HCT116 (cell line): ENCODE measurements around the gene TRIM72. TPM values are rescaled to one million over a fixed set of nuclear protein-coding genes. Genes with fewer than 3 reads are reported as not detected.

Experiments used
- ATAC-seq: fragments of 200-7000 bp; cut with Tn5 transposase; 2 replicates; pipeline ENCODE4 v1.9.1; 2020; ENCODE audit warnings: mild to moderate bottlenecking, moderate library complexity
- BruUV-seq: library from RNA; stranded (reverse); fragments of 400-500 nt; replicated peaks from 2 replicates; lab custom pipeline; 2021; lab: Mats Ljungman, UMichigan
- CTCF ChIA-PET: fragments of 300-600 bp; sonication (Branson Sonifier 250); formaldehyde crosslinking; loops from one replicate; lab custom pipeline; 2021; ENCODE audit warnings: antibody characterized with exemption; lab: Charles Lee
- POLR2A ChIA-PET: fragments of 300-600, 350-600 bp; sonication (Branson Sonifier 250); formaldehyde crosslinking; loops from one replicate; lab custom pipeline; 2021; ENCODE audit warnings: antibody characterized with exemption; lab: Charles Lee
- RAD21 ChIA-PET, 2 experiments: fragments of 300-600 bp; sonication (Branson Sonifier 250); formaldehyde crosslinking; loops; one replicate each; lab custom pipeline; 2023; ENCODE audit warnings: low total read pairs in 2 of 2; ENCODE audit not compliant: uncharacterized antibody in 2 of 2, unreplicated experiment in 2 of 2, low non-redundant PET in 1 of 2; lab: Charles Lee
- DNase-seq: peaks from one replicate; pipeline ENCODE4 v3.0.0-alpha.2; 2010; ENCODE audit warnings: low read depth, low spot score
- H2AFZ ChIP-seq: fragments of 200-600 bp; shearing (Covaris generic), sonication (generic); 2 replicates; pipeline ENCODE4 v1.6.1; 2017; ENCODE audit warnings: low read depth, mixed run types, mixed read lengths, antibody characterized with exemption, low read length; ENCODE audit not compliant: poor library complexity, severe bottlenecking
- H3K27ac ChIP-seq: 2 replicates; pipeline ENCODE4 v1.5.1; 2012; ENCODE audit warnings: low read depth, low read length
- H3K27me3 ChIP-seq: fragments of 200-600 bp; sonication (generic); 2 replicates; pipeline ENCODE4 v1.6.1; 2016; ENCODE audit warnings: mixed run types, low read length, mixed read lengths; ENCODE audit not compliant: insufficient read depth
- H3K36me3 ChIP-seq, 2 experiments: fragments of 200-500 bp in 1 of 2; fragments of 200-600 bp in 1 of 2; sonication (Bioruptor generic) in 1 of 2; sonication (generic) in 1 of 2; 2 replicates each; pipeline versions ENCODE4 v1.5.1 to v1.6.1; 2014 to 2016; ENCODE audit warnings: low read length in 2 of 2, inconsistent platforms in 1 of 2, mixed read lengths in 1 of 2, mixed run types in 1 of 2; ENCODE audit not compliant: insufficient read depth in 2 of 2, control insufficient read depth in 1 of 2
- H3K4me1 ChIP-seq, 2 experiments: fragments of 200-600 bp in 1 of 2; sonication (generic) in 1 of 2; 2 replicates each; pipeline versions ENCODE4 v1.5.1 to v1.6.1; 2012 to 2017; ENCODE audit warnings: low read length in 2 of 2, inconsistent platforms in 1 of 2, mild to moderate bottlenecking in 1 of 2, mixed read lengths in 1 of 2, mixed run types in 1 of 2, moderate library complexity in 1 of 2; ENCODE audit not compliant: insufficient read depth in 2 of 2, control insufficient read depth in 1 of 2
- H3K4me2 ChIP-seq: fragments of 200-600 bp; sonication (generic); 2 replicates; pipeline ENCODE4 v1.6.1; 2017; ENCODE audit warnings: mixed run types, low read length, mixed read lengths
- H3K4me3 ChIP-seq, 2 experiments: fragments of 200-600 bp in 1 of 2; sonication (generic) in 1 of 2; replicated peaks in 1 of 2; 2 replicates each; pipeline ENCODE4 v1.5.1; 2011 to 2016; ENCODE audit warnings: low read length in 2 of 2, control low read depth in 1 of 2, low read depth in 1 of 2, mild to moderate bottlenecking in 1 of 2, mixed read lengths in 1 of 2, mixed run types in 1 of 2
- H3K79me2 ChIP-seq: fragments of 200-600 bp; sonication (generic); 2 replicates; pipeline ENCODE4 v1.6.1; 2017; ENCODE audit warnings: mild to moderate bottlenecking, mixed run types, low read length, moderate library complexity, mixed read lengths; ENCODE audit not compliant: insufficient read depth
- H3K9ac ChIP-seq: fragments of 200-600 bp; sonication (generic); 2 replicates; pipeline ENCODE4 v1.6.1; 2016; ENCODE audit warnings: low read length, mixed read lengths
- H3K9me2 ChIP-seq: fragments of 200-600 bp; sonication (generic), shearing (Covaris generic); 2 replicates; pipeline ENCODE4 v1.6.1; 2017; ENCODE audit warnings: mixed run types, mild to moderate bottlenecking, moderate library complexity; ENCODE audit not compliant: insufficient read depth
- H3K9me3 ChIP-seq, 2 experiments: fragments of 200-500 bp in 1 of 2; fragments of 200-600 bp in 1 of 2; sonication (Bioruptor generic) in 1 of 2; sonication (generic) in 1 of 2; 2 replicates each; pipeline ENCODE4 v1.6.1; 2014 to 2017; ENCODE audit warnings: low read length in 2 of 2, mixed read lengths in 2 of 2, inconsistent platforms in 1 of 2, low read depth in 1 of 2, mild to moderate bottlenecking in 1 of 2, mixed run types in 1 of 2, moderate library complexity in 1 of 2; ENCODE audit not compliant: control insufficient read depth in 1 of 2, insufficient read depth in 1 of 2
- H4K20me1 ChIP-seq: fragments of 200-600 bp; sonication (generic), shearing (Covaris generic); 2 replicates; pipeline ENCODE4 v1.6.1; 2017; ENCODE audit warnings: mixed run types, mild to moderate bottlenecking, moderate library complexity; ENCODE audit not compliant: insufficient read depth
- ATF3 ChIP-seq: IDR thresholded peaks from 2 replicates; pipeline ENCODE4 v1.6.1; 2012
- CEBPB ChIP-seq: IDR thresholded peaks from 2 replicates; pipeline ENCODE4 v1.6.1; 2012; ENCODE audit warnings: low read depth
- CTCF ChIP-seq, 3 experiments: fragments of 200-600 bp in 1 of 3; sonication (generic) in 1 of 3; IDR thresholded peaks in 2 of 3; conservative IDR thresholded peaks in 1 of 3; 2 replicates each; pipeline ENCODE4 v1.5.1; 2012 to 2017; ENCODE audit warnings: low read depth in 2 of 3, low read length in 2 of 3, antibody characterized with exemption in 1 of 3, borderline replicate concordance in 1 of 3, control low read depth in 1 of 3, mild to moderate bottlenecking in 1 of 3, mixed read lengths in 1 of 3, mixed run types in 1 of 3, moderate library complexity in 1 of 3; ENCODE audit not compliant: insufficient read depth in 1 of 3
- EZH2 ChIP-seq: fragments of 200-600 bp; sonication (generic); IDR thresholded peaks from 2 replicates; pipeline ENCODE4 v1.6.1; 2017; ENCODE audit warnings: antibody characterized with exemption, mixed run types
- EZH2phosphoT487 ChIP-seq: fragments of 200-600 bp; IDR thresholded peaks from 2 replicates; pipeline ENCODE4 v1.6.1; 2018; ENCODE audit warnings: antibody characterized with exemption, borderline replicate concordance
- FOSL1 ChIP-seq: IDR thresholded peaks from 2 replicates; pipeline ENCODE4 v1.6.1; 2012; ENCODE audit warnings: low read depth
- JUND ChIP-seq: IDR thresholded peaks from 2 replicates; pipeline ENCODE4 v1.6.1; 2012
- MAX ChIP-seq: IDR thresholded peaks from 2 replicates; pipeline ENCODE4 v1.6.1; 2012
- RAD21 ChIP-seq: IDR thresholded peaks from 2 replicates; pipeline ENCODE4 v1.6.1; 2012; ENCODE audit warnings: low read depth, mild to moderate bottlenecking
- SIN3A ChIP-seq: IDR thresholded peaks from 2 replicates; pipeline ENCODE4 v1.6.1; 2012; ENCODE audit warnings: low read depth
- SP1 ChIP-seq: IDR thresholded peaks from 2 replicates; pipeline ENCODE4 v1.6.1; 2012; ENCODE audit warnings: low read depth
- SRF ChIP-seq: IDR thresholded peaks from 2 replicates; pipeline ENCODE4 v1.6.1; 2012; ENCODE audit warnings: low read depth
- TCF7L2 ChIP-seq: IDR thresholded peaks from 2 replicates; pipeline ENCODE4 v1.7.0; 2011; ENCODE audit warnings: borderline replicate concordance, inconsistent platforms; ENCODE audit not compliant: insufficient read depth, insufficient read length; ENCODE audit errors: extremely low read depth
- YY1 ChIP-seq: IDR thresholded peaks from 2 replicates; pipeline ENCODE4 v1.6.1; 2011; ENCODE audit warnings: low read length, low read depth, moderate library complexity, mild to moderate bottlenecking; ENCODE audit not compliant: insufficient replicate concordance; ENCODE audit errors: extremely low read depth
- ZFX ChIP-seq: fragments of 450-650 bp; IDR thresholded peaks from 2 replicates; pipeline ENCODE4 v1.6.1; 2017
- intact Hi-C: fragments of 100-400 bp; cut with micrococcal nuclease; formaldehyde crosslinking; loops from 2 replicates; pipeline ENCODE4 v1.10.0; 2022
- total RNA-seq: library from RNA; stranded (reverse); gene quantifications from one replicate; pipeline ENCODE4 v1.2.1, GENCODE V29; 2021; ENCODE audit not compliant: unreplicated experiment

The TRIM72 gene
- total RNA-seq, 1 experiment from 2014 or later = 43.8 TPM

- Histone ChIP-seq H3K4me3 (no peak overlapping the region), H3K4me2 (no peak overlapping the region), H3K9me2 (no peaks in the 10 kb centered on the region), H3K36me3 (no peaks in the 10 kb centered on the region; a peak in 1 of 4 replicates), H3K27ac (no peak overlapping the region), H3K79me2 (peaks cover 41% of the 10 kb centered on the region), H4K20me1 (no peaks in the 10 kb centered on the region), H2AFZ (no peak overlapping the region), H3K27me3 (no peaks in the 10 kb centered on the region), H3K9ac (no peak overlapping the region), H3K4me1 (peaks cover 9 to 30% of the 10 kb centered on the region in 2 experiments), H3K9me3 (no peaks in the 10 kb centered on the region)
- no TSS peak for BruUV-seq
- ChIA-PET POLR2A (interaction anchor here (0.6 kb wide), 1 partner anchor 201 kb away, joined by 3 read pairs; no protein-coding TSS in a partner anchor), CTCF (no interaction called here), RAD21 (no interaction called here)
- intact Hi-C loops = loop anchor here (10.0 kb wide), 1 partner anchor 238 kb away; the partner anchor contains the start of gene ARMC5
- DNase-seq (no peak), ATAC-seq (no peak)
- TF ChIP-seq RAD21 (no peak), YY1 (no peak), MAX (no peak), FOSL1 (no peak), SIN3A (no peak), SP1 (no peak), EZH2 (no peak), CTCF (IDR thresholded peaks at IDR 0.05 in 2 of 3, conservative IDR thresholded peaks at IDR 0.05 in 1 of 3; ENCODE audit: borderline replicate concordance in 1 of 3, insufficient read depth in 1 of 3, low read depth in 2 of 3, low read length in 2 of 3) (no peak), ZFX (no peak), JUND (no peak), SRF (no peak), EZH2phosphoT487 (no peak), TCF7L2 (no peak), ATF3 (no peak), CEBPB (no peak)
These were observed 3.2 kb downstream of the TRIM72 start for GRCh38 chr16:31217136-31217530.
